Neural progenitor cell (in vitro differentiated cells): ENCODE results near the gene EPB42. TPM values are rescaled to one million over a fixed set of nuclear protein-coding genes. Genes with fewer than 3 reads are reported as not detected.

ENCODE experiments used
- DNase-seq: peaks from one replicate; pipeline ENCODE4 v3.0.0-alpha.2; 2016; ENCODE audit warnings: low spot score
- H2AFZ ChIP-seq: fragments of 200-600 bp; sonication (generic); replicated peaks from 2 replicates; pipeline ENCODE4 v1.6.1; 2016; ENCODE audit warnings: antibody characterized with exemption
- H3F3A ChIP-seq: fragments of 200-600 bp; sonication (generic); 2 replicates; pipeline ENCODE4 v1.6.1; 2016; ENCODE audit warnings: antibody characterized with exemption, low read depth
- H3K27ac ChIP-seq: fragments of 200-600 bp; sonication (generic); 2 replicates; pipeline ENCODE4 v1.5.1; 2016; ENCODE audit warnings: mild to moderate bottlenecking
- H3K27me3 ChIP-seq: fragments of 200-600 bp; sonication (generic); 2 replicates; pipeline ENCODE4 v1.6.1; 2016; ENCODE audit warnings: mild to moderate bottlenecking, moderate library complexity
- H3K36me3 ChIP-seq: fragments of 200-600 bp; sonication (generic); 2 replicates; pipeline ENCODE4 v1.5.1; 2016
- H3K4me1 ChIP-seq: fragments of 200-600 bp; sonication (generic); 2 replicates; pipeline ENCODE4 v1.6.1; 2016; ENCODE audit warnings: mixed run types
- H3K4me2 ChIP-seq: fragments of 200-600 bp; sonication (generic); 2 replicates; pipeline ENCODE4 v1.6.1; 2016
- H3K4me3 ChIP-seq: fragments of 200-600 bp; sonication (generic); 2 replicates; pipeline ENCODE4 v1.5.1; 2016
- H3K79me2 ChIP-seq: fragments of 200-600 bp; sonication (generic); 2 replicates; pipeline ENCODE4 v1.6.1; 2016; ENCODE audit warnings: low read depth
- H3K9ac ChIP-seq: fragments of 200-600 bp; sonication (generic); 2 replicates; pipeline ENCODE4 v1.6.1; 2016
- H3K9me3 ChIP-seq: fragments of 200-600 bp; sonication (generic); 2 replicates; pipeline ENCODE4 v1.5.1; 2016; ENCODE audit warnings: low read depth
- H4K20me1 ChIP-seq: fragments of 200-600 bp; sonication (generic); 2 replicates; pipeline ENCODE4 v1.6.1; 2016; ENCODE audit warnings: low read depth
- H3K27ac Mint-ChIP-seq: 3 replicates; pipeline ENCODE4 v1.8.0; 2021; ENCODE audit warnings: mixed read lengths
- H3K27me3 Mint-ChIP-seq: 2 replicates; pipeline ENCODE4 v1.8.0; 2022; ENCODE audit warnings: low read depth, mild to moderate bottlenecking, inconsistent platforms, moderate library complexity, mixed read lengths; ENCODE audit not compliant: insufficient read depth
- H3K36me3 Mint-ChIP-seq: 3 replicates; pipeline ENCODE4 v1.8.0; 2021; ENCODE audit warnings: mixed read lengths
- H3K4me1 Mint-ChIP-seq: 3 replicates; pipeline ENCODE4 v1.8.0; 2021; ENCODE audit warnings: mixed read lengths
- H3K4me3 Mint-ChIP-seq: 3 replicates; pipeline ENCODE4 v1.8.0; 2021; ENCODE audit warnings: mild to moderate bottlenecking, moderate library complexity, mixed read lengths
- H3K9me3 Mint-ChIP-seq: 3 replicates; pipeline ENCODE4 v1.8.0; 2020; ENCODE audit warnings: mixed read lengths
- EZH2 ChIP-seq: fragments of 200-600 bp; sonication (generic); IDR thresholded peaks from 2 replicates; pipeline ENCODE4 v1.6.1; 2017; ENCODE audit warnings: antibody characterized with exemption, mild to moderate bottlenecking, moderate library complexity
- EZH2phosphoT487 ChIP-seq: fragments of 200-600 bp; sonication (generic); IDR thresholded peaks from 2 replicates; pipeline ENCODE4 v1.6.1; 2017; ENCODE audit warnings: antibody characterized with exemption
- total RNA-seq: library from RNA; depleted of rRNA; stranded (reverse); fragments of >200 nt; gene quantifications from 2 replicates; pipeline ENCODE4 v1.2.3, GENCODE V29; 2015; ENCODE audit warnings: low replicate concordance
- TF ChIP-seq, protein P1 (sequence below): fragments of 200-600 bp; sonication (generic); IDR thresholded peaks from 2 replicates; pipeline ENCODE4 v1.5.1; 2017; ENCODE audit warnings: antibody characterized with exemption, mild to moderate bottlenecking

Gene EPB42
- total RNA-seq, 1 donor from 2014 or later: not detected

DNA sequence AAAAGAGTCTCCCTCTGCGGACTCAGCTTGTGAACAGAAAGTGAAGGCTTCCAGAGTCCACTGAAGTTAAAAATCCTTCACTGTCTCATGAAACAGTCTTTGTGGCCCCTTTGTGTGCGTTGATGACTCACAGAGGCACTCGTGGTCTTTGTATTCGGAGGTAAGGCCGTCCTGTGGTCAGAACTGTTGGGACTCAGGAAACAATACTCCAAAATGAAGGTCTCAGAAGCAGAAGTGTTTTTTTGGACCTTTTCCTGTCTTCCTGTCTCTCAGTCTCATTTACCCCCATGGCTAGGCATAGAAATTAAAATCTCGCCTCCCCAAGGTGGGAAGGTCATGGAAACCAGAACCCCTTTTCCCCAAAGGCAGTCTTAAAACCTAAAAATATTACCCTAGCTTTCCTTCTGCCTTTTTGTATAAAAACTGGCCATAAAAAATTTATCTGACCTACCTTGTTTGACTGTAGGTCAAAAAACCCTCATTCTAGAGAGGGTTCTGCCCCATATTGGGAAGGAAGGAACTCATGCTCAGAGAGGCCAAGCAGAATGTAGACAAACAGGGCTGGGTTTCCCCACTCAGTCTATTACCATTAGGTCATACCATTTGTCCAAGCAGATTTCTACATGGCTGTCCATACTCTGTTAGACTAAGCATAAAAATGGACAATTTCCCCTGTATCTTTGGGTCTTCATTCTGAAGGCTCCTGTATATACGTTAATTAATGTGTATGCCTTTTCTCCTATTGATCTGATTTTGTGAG lies 19.1 kb upstream of the EPB42 start:
- Histone ChIP-seq H3K9ac (no peak overlapping the region), H3F3A (no peaks in the 10 kb centered on the region), H3K4me3 (no peak overlapping the region), H3K79me2 (no peaks in the 10 kb centered on the region), H3K27ac (no peak overlapping the region), H3K9me3 (no peaks in the 10 kb centered on the region), H3K36me3 (no peaks in the 10 kb centered on the region), H2AFZ (no peak overlapping the region), H4K20me1 (no peaks in the 10 kb centered on the region), H3K27me3 (no peaks in the 10 kb centered on the region), H3K4me1 (no peaks in the 10 kb centered on the region), H3K4me2 (no peak overlapping the region)
- Mint-ChIP-seq H3K4me1 (no peaks in the 10 kb centered on the region), H3K9me3 (no peaks in the 10 kb centered on the region), H3K4me3 (no peak overlapping the region), H3K27ac (no peak overlapping the region), H3K27me3 (peaks cover 5% of the 10 kb centered on the region), H3K36me3 (no peaks in the 10 kb centered on the region)
- DNase-seq: no peak
- TF ChIP-seq, protein P1, sequence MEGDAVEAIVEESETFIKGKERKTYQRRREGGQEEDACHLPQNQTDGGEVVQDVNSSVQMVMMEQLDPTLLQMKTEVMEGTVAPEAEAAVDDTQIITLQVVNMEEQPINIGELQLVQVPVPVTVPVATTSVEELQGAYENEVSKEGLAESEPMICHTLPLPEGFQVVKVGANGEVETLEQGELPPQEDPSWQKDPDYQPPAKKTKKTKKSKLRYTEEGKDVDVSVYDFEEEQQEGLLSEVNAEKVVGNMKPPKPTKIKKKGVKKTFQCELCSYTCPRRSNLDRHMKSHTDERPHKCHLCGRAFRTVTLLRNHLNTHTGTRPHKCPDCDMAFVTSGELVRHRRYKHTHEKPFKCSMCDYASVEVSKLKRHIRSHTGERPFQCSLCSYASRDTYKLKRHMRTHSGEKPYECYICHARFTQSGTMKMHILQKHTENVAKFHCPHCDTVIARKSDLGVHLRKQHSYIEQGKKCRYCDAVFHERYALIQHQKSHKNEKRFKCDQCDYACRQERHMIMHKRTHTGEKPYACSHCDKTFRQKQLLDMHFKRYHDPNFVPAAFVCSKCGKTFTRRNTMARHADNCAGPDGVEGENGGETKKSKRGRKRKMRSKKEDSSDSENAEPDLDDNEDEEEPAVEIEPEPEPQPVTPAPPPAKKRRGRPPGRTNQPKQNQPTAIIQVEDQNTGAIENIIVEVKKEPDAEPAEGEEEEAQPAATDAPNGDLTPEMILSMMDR: no peak
- TF ChIP-seq EZH2 (no peak), EZH2phosphoT487 (no peak)

DNA sequence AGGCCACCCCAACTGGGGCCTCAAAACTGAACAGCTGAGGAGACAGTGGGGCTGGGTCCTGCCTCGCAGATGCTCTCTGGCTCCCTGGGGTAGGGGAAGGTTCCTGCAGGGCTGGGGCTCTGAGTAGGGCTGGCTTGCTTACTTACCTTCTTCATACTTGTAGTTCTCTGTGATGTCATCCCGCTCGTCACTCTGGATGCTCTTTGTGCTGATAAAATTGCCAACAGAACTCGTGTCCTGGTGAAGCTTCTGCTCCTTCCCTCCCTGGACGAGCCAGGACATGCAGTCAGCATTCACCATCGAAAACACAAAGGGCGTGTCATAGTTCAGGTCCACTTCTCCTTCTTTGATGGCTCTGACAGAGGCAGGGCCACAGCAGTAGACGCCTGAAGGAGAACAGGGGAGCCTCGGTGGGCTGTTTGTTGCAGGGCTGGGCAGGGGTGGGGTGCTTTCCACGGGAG lies 17.9 kb upstream of the EPB42 start:
- H3K27me3 ChIP-seq: no peaks in the 10 kb centered on the region
- no peaks in the 10 kb centered on the region for H4K20me1 ChIP-seq
- H3F3A ChIP-seq: no peaks in the 10 kb centered on the region
- Mint-ChIP-seq H3K36me3 (no peaks in the 10 kb centered on the region), H3K27ac (peak overlapping the region; percentile 63), H3K9me3 (no peaks in the 10 kb centered on the region), H3K4me3 (no peak overlapping the region), H3K4me1 (no peaks in the 10 kb centered on the region), H3K27me3 (peaks cover 8% of the 10 kb centered on the region)
- H3K4me2 ChIP-seq: no peak overlapping the region
- no peaks in the 10 kb centered on the region for H3K4me1 ChIP-seq
- H2AFZ ChIP-seq: no peak overlapping the region
- no peak for DNase-seq
- H3K9ac ChIP-seq: no peak overlapping the region
- no peak overlapping the region for H3K27ac ChIP-seq
- no peaks in the 10 kb centered on the region for H3K79me2 ChIP-seq
- H3K36me3 ChIP-seq: no peaks in the 10 kb centered on the region
- TF ChIP-seq EZH2 (no peak), EZH2phosphoT487 (no peak)
- TF ChIP-seq, protein P1: no peak
- no peak overlapping the region for H3K4me3 ChIP-seq
- no peaks in the 10 kb centered on the region for H3K9me3 ChIP-seq

- Histone ChIP-seq H3K4me1 (no peaks in the 10 kb centered on the region), H3K4me2 (no peak overlapping the region), H3K4me3 (no peak overlapping the region), H3K9me3 (no peaks in the 10 kb centered on the region), H3K9ac (no peak overlapping the region), H3F3A (no peaks in the 10 kb centered on the region), H4K20me1 (no peaks in the 10 kb centered on the region), H3K79me2 (no peaks in the 10 kb centered on the region), H3K27me3 (no peaks in the 10 kb centered on the region), H3K36me3 (no peaks in the 10 kb centered on the region), H3K27ac (no peak overlapping the region), H2AFZ (no peak overlapping the region)
- Mint-ChIP-seq H3K4me1 (no peaks in the 10 kb centered on the region), H3K36me3 (no peaks in the 10 kb centered on the region), H3K27me3 (peaks cover 8% of the 10 kb centered on the region), H3K4me3 (no peak overlapping the region), H3K9me3 (no peaks in the 10 kb centered on the region), H3K27ac (peak overlapping the region; percentile 85)
- TF ChIP-seq EZH2 (no peak), EZH2phosphoT487 (no peak)
- TF ChIP-seq, protein P1: no peak
- no peak for DNase-seq
Observed at GRCh38 chr15:43237842-43238470, 17.1 kb upstream of the EPB42 start.
